ENCODE results near the gene BST1. TPM values are rescaled to one million over a fixed set of nuclear protein-coding genes. Genes with fewer than 3 reads are reported as not detected.

BST1 gene
- total and polyA plus RNA-seq, 2 experiments from 2014 or later, result 0.99 to 1.8 TPM

DNA sequence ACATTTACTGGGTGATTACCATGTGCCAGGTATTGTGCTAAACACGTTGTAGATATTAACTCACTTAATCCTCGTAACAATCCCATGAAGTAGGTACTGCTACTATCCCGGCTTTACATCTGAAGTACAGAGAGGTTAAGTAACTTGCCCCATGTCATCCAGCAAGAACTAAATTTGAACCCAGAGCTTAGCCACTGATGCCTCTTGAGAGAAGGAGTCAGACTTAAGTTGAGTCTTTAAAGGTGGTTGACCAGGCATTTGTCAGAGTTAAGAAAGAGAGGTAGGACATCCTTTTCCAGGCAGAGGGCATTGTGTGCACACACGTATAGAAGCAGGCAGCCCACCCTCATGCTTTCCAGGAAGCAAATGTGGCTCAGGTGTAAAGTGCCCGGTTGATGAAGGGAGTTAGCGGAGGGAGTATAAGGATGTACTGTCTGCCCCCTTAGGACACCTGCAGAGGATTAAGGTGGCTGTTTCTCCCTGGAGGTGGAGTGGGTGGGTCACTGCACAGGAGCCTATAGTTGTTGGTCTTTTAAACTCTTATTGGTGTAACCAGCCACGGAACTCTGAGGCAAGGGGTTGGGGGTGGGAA, 74.9 kb downstream of the BST1 start:
- ATAC-seq (peak; percentile 14), DNase-seq (ENCODE audit: low spot score) (no peak)
- peaks cover 5% of the 10 kb centered on the region for H3K9me2 ChIP-seq (ENCODE audit: insufficient read depth)
- no peak overlapping the region for H3K27ac ChIP-seq (ENCODE audit: low read depth)
- H3K4me1 Mint-ChIP-seq, result peaks cover 9% of the 10 kb centered on the region; the same call in 2 of the 3 replicates
- H3F3A ChIP-seq (replicated peaks; ENCODE audit: low read depth), result no peaks in the 10 kb centered on the region
- H3K4me1 ChIP-seq (ENCODE audit: insufficient read depth), result 0 out of 2 replicates have a peak, but pooled peaks cover 2% of the 10 kb centered on the region
- peak overlapping the region; percentile 84 for H3K4me2 ChIP-seq
- H2AFZ ChIP-seq, result peak overlapping the region; percentile 64
- peaks cover 24% of the 10 kb centered on the region for H3K27me3 Mint-ChIP-seq (ENCODE audit: insufficient read depth, low read depth, poor library complexity)
- peak overlapping the region; percentile 59 for H3K4me3 ChIP-seq
- no peaks in the 10 kb centered on the region for H3K9me3 Mint-ChIP-seq
- TF ChIP-seq ZNF114 (CRISPR knock-in tag; IDR thresholded peaks at IDR 0.05), result no peak
- TF ChIP-seq, protein P1, sequence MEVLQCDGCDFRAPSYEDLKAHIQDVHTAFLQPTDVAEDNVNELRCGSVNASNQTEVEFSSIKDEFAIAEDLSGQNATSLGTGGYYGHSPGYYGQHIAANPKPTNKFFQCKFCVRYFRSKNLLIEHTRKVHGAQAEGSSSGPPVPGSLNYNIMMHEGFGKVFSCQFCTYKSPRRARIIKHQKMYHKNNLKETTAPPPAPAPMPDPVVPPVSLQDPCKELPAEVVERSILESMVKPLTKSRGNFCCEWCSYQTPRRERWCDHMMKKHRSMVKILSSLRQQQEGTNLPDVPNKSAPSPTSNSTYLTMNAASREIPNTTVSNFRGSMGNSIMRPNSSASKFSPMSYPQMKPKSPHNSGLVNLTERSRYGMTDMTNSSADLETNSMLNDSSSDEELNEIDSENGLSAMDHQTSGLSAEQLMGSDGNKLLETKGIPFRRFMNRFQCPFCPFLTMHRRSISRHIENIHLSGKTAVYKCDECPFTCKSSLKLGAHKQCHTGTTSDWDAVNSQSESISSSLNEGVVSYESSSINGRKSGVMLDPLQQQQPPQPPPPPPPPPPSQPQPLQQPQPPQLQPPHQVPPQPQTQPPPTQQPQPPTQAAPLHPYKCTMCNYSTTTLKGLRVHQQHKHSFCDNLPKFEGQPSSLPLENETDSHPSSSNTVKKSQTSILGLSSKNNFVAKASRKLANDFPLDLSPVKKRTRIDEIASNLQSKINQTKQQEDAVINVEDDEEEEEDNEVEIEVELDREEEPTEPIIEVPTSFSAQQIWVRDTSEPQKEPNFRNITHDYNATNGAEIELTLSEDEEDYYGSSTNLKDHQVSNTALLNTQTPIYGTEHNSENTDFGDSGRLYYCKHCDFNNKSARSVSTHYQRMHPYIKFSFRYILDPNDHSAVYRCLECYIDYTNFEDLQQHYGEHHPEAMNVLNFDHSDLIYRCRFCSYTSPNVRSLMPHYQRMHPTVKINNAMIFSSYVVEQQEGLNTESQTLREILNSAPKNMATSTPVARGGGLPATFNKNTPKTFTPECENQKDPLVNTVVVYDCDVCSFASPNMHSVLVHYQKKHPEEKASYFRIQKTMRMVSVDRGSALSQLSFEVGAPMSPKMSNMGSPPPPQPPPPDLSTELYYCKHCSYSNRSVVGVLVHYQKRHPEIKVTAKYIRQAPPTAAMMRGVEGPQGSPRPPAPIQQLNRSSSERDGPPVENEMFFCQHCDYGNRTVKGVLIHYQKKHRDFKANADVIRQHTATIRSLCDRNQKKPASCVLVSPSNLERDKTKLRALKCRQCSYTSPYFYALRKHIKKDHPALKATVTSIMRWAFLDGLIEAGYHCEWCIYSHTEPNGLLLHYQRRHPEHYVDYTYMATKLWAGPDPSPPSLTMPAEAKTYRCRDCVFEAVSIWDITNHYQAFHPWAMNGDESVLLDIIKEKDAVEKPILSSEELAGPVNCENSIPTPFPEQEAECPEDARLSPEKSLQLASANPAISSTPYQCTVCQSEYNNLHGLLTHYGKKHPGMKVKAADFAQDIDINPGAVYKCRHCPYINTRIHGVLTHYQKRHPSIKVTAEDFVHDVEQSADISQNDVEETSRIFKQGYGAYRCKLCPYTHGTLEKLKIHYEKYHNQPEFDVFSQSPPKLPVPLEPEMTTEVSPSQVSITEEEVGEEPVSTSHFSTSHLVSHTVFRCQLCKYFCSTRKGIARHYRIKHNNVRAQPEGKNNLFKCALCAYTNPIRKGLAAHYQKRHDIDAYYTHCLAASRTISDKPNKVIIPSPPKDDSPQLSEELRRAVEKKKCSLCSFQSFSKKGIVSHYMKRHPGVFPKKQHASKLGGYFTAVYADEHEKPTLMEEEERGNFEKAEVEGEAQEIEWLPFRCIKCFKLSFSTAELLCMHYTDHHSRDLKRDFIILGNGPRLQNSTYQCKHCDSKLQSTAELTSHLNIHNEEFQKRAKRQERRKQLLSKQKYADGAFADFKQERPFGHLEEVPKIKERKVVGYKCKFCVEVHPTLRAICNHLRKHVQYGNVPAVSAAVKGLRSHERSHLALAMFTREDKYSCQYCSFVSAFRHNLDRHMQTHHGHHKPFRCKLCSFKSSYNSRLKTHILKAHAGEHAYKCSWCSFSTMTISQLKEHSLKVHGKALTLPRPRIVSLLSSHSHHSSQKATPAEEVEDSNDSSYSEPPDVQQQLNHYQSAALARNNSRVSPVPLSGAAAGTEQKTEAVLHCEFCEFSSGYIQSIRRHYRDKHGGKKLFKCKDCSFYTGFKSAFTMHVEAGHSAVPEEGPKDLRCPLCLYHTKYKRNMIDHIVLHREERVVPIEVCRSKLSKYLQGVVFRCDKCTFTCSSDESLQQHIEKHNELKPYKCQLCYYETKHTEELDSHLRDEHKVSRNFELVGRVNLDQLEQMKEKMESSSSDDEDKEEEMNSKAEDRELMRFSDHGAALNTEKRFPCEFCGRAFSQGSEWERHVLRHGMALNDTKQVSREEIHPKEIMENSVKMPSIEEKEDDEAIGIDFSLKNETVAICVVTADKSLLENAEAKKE (CRISPR knock-in tag; IDR thresholded peaks at IDR 0.05), result no peak
- peak; percentile 49 for TF ChIP-seq EZH2 (IDR thresholded peaks at IDR 0.05; ENCODE audit: low read depth, unreplicated experiment)
- H3K79me2 ChIP-seq (replicated peaks; ENCODE audit: insufficient read depth), result no peaks in the 10 kb centered on the region
- no peaks in the 10 kb centered on the region for H4K20me1 ChIP-seq (replicated peaks; ENCODE audit: insufficient read depth)
- H3K36me3 ChIP-seq (ENCODE audit: insufficient read depth), result no peaks in the 10 kb centered on the region
- H3K27me3 ChIP-seq (ENCODE audit: insufficient read depth), result peaks cover 59% of the 10 kb centered on the region
- no peaks in the 10 kb centered on the region for H3K36me3 Mint-ChIP-seq (ENCODE audit: low read depth)
- peak overlapping the region; percentile 77 for H3K4me3 Mint-ChIP-seq
- H3K27ac Mint-ChIP-seq, result no peak overlapping the region

Measured in GM23338 (cell line).